ENCODE data around the gene DLGAP4.
"Not testable (repeated sequence)": the region's sequence is repeated elsewhere in the genome, so short reads cannot be mapped to it uniquely, and the experiment has no call there.

DLGAP4 gene

GRCh38 chr20:36496707-36497669, 190.8 kb downstream of the DLGAP4 start:
- peaks cover 11% of the 10 kb centered on the region for H3K36me3 ChIP-seq (ENCODE audit: insufficient read depth, low read length)
- H3K4me1 ChIP-seq (ENCODE audit: insufficient read depth, low read length): peaks cover 8% of the 10 kb centered on the region
- H3K9ac ChIP-seq (ENCODE audit: low read depth, low read length): no peak overlapping the region

GRCh38 chr20:36497856-36498255, 191.7 kb downstream of the DLGAP4 start:
- Histone ChIP-seq H3K9me3 (ENCODE audit: control insufficient read depth, insufficient read depth, low read length) (no peaks in the 10 kb centered on the region), H3K36me3 (ENCODE audit: insufficient read depth, low read length) (peaks cover 11% of the 10 kb centered on the region), H3K4me1 (ENCODE audit: insufficient read depth, low read length) (no peaks in the 10 kb centered on the region; the same call in 1 of the 2 replicates), H3K9ac (ENCODE audit: low read depth, low read length) (no peak overlapping the region)

More at GRCh38 chr20:36496707-36497669, 190.8 kb downstream of the DLGAP4 start:
- H3K9me3 ChIP-seq (ENCODE audit: control insufficient read depth, insufficient read depth, low read length): no peaks in the 10 kb centered on the region

DNA sequence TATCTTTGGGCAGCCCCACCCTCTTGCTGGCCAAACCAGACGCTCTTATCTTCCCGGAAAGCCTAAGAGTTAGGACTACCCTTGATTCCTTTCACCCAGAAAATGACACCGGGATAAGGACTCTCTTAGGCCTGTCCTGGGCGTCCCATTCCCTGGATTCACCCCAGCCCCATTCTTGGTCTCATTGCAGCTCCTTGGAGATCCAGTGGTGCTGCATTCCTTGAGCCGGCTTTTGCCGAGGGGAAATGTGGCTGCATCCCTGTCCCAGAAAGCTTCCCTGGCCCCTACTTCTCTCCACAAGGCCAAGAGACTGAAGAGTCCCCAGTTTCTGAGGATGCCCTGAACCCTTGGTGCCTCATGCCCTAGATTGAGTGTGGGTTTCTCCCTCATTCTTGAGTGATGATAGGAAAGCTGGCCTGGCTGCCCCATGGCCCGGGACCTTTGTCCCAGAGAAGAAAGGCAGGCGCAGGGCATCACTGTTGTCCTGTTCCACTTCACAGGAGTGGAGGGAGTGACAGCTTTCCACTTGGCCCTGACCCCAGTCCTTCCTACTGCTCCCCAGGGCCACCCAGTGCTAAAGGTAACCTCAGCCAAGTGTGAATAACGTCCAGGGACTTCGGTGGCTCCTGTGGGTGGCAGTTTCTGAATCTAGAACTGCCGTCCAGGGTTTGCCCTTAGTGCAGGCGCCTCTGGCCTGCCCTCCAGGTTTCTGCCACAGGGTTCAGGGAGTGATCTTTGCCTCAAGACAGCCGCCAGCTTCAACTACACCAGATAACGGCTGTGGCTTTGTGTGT, 192.4 kb downstream of the DLGAP4 start:
- Histone ChIP-seq H3K4me1 (ENCODE audit: insufficient read depth, low read length) (no peaks in the 10 kb centered on the region; the same call in 1 of the 2 replicates), H3K9me3 (ENCODE audit: control insufficient read depth, insufficient read depth, low read length) (no peaks in the 10 kb centered on the region), H3K36me3 (ENCODE audit: insufficient read depth, low read length) (peaks cover 11% of the 10 kb centered on the region), H3K9ac (ENCODE audit: low read depth, low read length) (no peak overlapping the region)

DNA sequence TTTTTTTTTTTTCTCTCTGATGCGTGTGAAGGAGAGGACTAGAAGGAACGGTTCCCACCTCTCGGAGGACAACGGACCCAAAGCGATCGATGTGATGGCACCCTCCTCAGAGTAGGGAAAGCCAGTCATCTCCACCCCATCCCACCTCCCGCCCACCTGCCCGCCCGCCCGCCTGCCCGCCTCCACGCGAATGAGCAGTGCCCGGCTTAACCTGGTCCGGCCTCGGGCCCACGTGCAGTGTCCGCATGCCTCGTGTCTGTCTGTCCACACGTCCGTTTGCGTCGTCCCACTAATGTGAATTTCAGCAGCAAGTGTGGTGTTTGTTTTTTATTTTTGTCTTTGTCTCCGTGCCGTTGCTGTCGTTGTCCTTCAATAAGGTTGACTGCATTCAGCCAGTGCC, 193.1 kb downstream of the DLGAP4 start:
- H3K4me1 ChIP-seq (ENCODE audit: insufficient read depth, low read length): no peaks in the 10 kb centered on the region; the same call in 1 of the 2 replicates
- H3K36me3 ChIP-seq (ENCODE audit: insufficient read depth, low read length): peaks cover 11% of the 10 kb centered on the region
- H3K9ac ChIP-seq (ENCODE audit: low read depth, low read length): no peak overlapping the region

GRCh38 chr20:36499723-36500501, 193.8 kb downstream of the DLGAP4 start:
- Histone ChIP-seq H3K4me1 (ENCODE audit: insufficient read depth, low read length) (no peaks in the 10 kb centered on the region; the same call in 1 of the 2 replicates), H3K9ac (ENCODE audit: low read depth, low read length) (no peak overlapping the region), H3K9me3 (ENCODE audit: control insufficient read depth, insufficient read depth, low read length) (no peaks in the 10 kb centered on the region), H3K36me3 (ENCODE audit: insufficient read depth, low read length) (peaks cover 11% of the 10 kb centered on the region)

More for the DNA sequence above, 193.1 kb downstream of the DLGAP4 start:
- H3K9me3 ChIP-seq (ENCODE audit: control insufficient read depth, insufficient read depth, low read length): no peaks in the 10 kb centered on the region

DNA sequence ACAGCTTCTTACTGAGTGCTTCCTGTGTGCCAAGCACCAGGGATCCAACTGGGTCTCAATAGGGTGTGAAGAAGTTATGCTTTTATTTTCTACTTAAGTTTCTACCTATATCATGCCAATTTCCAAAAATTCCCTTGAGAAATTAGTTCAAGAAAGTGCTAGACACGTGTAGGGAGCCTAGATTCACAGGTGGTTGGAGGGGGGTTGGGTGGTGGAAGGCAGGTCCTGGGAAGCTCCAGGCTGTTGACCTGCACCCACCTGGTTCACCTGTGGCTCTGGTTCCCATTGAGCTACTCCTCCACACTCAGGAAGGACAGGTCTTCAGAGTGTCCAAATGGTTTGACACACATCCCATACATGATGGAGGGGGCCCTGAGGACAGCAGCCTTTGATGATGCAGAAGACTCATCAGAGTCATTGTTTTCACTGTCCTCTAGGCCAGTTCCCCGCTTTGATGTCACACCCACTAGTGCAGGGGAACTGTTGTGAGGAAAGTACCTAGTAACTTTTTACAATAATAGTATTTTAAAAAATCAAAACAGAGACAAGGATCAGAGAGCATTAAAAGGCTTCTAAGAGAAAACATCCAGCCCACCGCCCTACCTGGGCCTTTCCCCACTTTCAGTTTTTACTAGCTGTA, 195.3 kb downstream of the DLGAP4 start:
- no peaks in the 10 kb centered on the region for H3K9me3 ChIP-seq (ENCODE audit: control insufficient read depth, insufficient read depth, low read length)
- H3K36me3 ChIP-seq (ENCODE audit: insufficient read depth, low read length): peaks cover 11% of the 10 kb centered on the region
- H3K9ac ChIP-seq (ENCODE audit: low read depth, low read length): no peak overlapping the region
- H3K4me1 ChIP-seq (ENCODE audit: insufficient read depth, low read length): no peaks in the 10 kb centered on the region; the same call in 1 of the 2 replicates

DNA sequence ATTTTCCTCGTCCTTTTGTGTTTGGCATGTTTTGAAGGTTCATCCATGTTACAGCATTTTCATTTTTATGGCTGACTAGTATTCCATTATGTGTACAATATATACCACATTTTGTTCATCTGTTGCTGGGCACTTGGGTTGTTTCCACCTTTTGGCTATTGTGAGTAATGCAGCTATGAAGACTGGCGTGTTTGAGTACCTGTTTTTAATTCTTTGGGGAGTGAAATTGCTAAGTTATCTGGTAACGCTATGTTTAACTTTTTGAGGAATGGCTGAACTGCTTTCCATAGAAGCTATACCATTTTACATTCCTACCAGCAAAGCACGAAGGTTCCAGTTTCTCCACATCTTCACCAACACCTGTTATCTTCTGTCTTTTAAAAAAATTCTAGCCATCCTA, 198.2 kb downstream of the DLGAP4 start:
- H3K9ac ChIP-seq (ENCODE audit: low read depth, low read length): no peak overlapping the region
- H3K36me3 ChIP-seq (ENCODE audit: insufficient read depth, low read length): peaks cover 7% of the 10 kb centered on the region
- H3K4me1 ChIP-seq (ENCODE audit: insufficient read depth, low read length): no peaks in the 10 kb centered on the region
- no peaks in the 10 kb centered on the region for H3K9me3 ChIP-seq (ENCODE audit: control insufficient read depth, insufficient read depth, low read length)

DNA sequence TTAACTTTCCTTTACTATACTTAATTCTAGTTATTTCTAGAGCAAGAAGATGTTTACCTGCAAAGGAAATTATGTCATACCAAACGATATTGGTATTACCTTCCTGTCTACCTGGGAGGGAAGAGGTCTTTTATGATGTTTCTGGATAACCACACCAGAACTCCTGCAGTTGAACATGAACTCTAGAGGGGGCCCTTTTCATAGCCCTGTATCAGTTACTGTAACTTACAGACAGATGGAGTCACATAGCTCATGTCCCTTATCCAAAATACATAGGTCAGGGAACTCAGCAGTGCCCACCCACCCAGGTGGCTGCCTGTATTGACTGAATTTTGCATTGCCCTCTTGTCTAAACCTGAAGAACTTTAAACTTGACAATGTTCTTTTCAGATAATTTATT, 200.1 kb downstream of the DLGAP4 start:
- Histone ChIP-seq H3K4me1 (ENCODE audit: insufficient read depth, low read length) (no peaks in the 10 kb centered on the region), H3K9ac (ENCODE audit: low read depth, low read length) (no peak overlapping the region), H3K9me3 (ENCODE audit: control insufficient read depth, insufficient read depth, low read length) (no peaks in the 10 kb centered on the region), H3K36me3 (ENCODE audit: insufficient read depth, low read length) (no peaks in the 10 kb centered on the region; the same call in none of the 2 replicates)

GRCh38 chr20:36507746-36508145, 201.6 kb downstream of the DLGAP4 start:
- Histone ChIP-seq H3K4me1 (ENCODE audit: insufficient read depth, low read length) (no peaks in the 10 kb centered on the region), H3K9me3 (ENCODE audit: control insufficient read depth, insufficient read depth, low read length) (no peaks in the 10 kb centered on the region), H3K9ac (ENCODE audit: low read depth, low read length) (no peak overlapping the region), H3K36me3 (ENCODE audit: insufficient read depth, low read length) (no peaks in the 10 kb centered on the region; the same call in none of the 2 replicates)

- Histone ChIP-seq H3K9ac (ENCODE audit: low read depth, low read length) (no peak overlapping the region), H3K36me3 (ENCODE audit: insufficient read depth, low read length) (peaks cover 8% of the 10 kb centered on the region), H3K9me3 (ENCODE audit: control insufficient read depth, insufficient read depth, low read length) (no peaks in the 10 kb centered on the region), H3K4me1 (ENCODE audit: insufficient read depth, low read length) (no peaks in the 10 kb centered on the region)
These were observed 213.0 kb downstream of the DLGAP4 start for GRCh38 chr20:36519012-36519719.

DNA sequence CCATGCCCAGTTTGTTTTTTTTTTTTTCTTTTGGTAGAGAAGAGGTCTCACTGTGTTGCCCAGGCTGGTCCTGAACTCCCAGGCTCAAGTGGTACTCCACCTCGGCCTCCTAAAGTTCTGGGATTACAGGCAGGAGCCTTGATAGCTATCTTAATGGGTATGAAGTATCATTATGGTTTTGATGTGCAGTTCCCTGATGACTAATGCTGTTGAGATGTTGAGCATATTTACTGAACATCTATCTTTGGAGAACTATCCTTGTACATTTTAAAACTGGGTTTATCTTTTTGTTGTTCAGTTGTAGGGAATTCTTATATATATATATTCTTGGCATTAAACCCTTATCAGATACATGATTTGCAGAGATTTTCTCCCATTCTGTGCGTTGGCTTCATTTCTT, 213.8 kb downstream of the DLGAP4 start:
- Histone ChIP-seq H3K36me3 (ENCODE audit: insufficient read depth, low read length) (peaks cover 11% of the 10 kb centered on the region), H3K9ac (ENCODE audit: low read depth, low read length) (no peak overlapping the region), H3K9me3 (ENCODE audit: control insufficient read depth, insufficient read depth, low read length) (no peaks in the 10 kb centered on the region), H3K4me1 (ENCODE audit: insufficient read depth, low read length) (no peaks in the 10 kb centered on the region)

DNA sequence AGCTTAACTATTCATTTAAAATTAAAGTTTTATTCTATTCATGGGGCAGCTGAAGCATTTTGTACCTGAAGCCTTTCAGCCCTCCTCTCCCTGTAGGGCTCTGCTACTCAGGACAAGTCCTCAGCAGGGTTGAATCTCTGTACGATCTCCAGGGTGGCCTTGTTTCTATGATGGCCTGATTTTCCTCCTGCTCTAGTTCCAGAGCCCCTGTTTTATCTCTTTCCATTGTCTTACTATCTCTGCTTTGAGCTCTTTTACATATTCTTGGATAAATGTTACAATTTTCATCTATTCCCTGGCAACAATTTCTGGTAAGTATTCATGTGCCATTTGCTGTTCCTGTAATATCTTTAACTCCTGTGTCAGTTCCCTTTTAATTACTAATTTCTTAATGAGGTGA, 215.4 kb downstream of the DLGAP4 start:
- Histone ChIP-seq H3K36me3 (ENCODE audit: insufficient read depth, low read length) (peaks cover 10% of the 10 kb centered on the region), H3K9ac (ENCODE audit: low read depth, low read length) (no peak overlapping the region), H3K9me3 (ENCODE audit: control insufficient read depth, insufficient read depth, low read length) (no peaks in the 10 kb centered on the region), H3K4me1 (ENCODE audit: insufficient read depth, low read length) (no peaks in the 10 kb centered on the region)

- not testable (repeated sequence) for H3K9me3 ChIP-seq (ENCODE audit: control insufficient read depth, insufficient read depth, low read length); H3K4me1 ChIP-seq (ENCODE audit: insufficient read depth, low read length); H3K9ac ChIP-seq (ENCODE audit: low read depth, low read length)
- H3K36me3 ChIP-seq (ENCODE audit: insufficient read depth, low read length): peaks cover 17% of the 10 kb centered on the region
These were observed 216.3 kb downstream of the DLGAP4 start for GRCh38 chr20:36522412-36522811.

All from ES-I3 (cell line).